Measurements from ENCODE around the gene H3-3A. TPM values are rescaled to one million over a fixed set of nuclear protein-coding genes. Genes with fewer than 3 reads are reported as not detected.

The H3-3A gene
- total RNA-seq, 4 donors from 2014 or later, result 128 to 557 (median 501) TPM

- in situ Hi-C loops (cut with MboI; ENCODE audit: low pct_ligation_motif_present in 1 of 4, low pct_unique_long_range_greater_than_20kb in 1 of 4, low sequenced_read_pairs in 3 of 4) (no loop called here), intact Hi-C loops (cut with DNase I; ENCODE audit: low total_unique reads) (no loop called here)
- H3K27ac ChIP-seq, result no peak overlapping the region
Observed at GRCh38 chr1:226021801-226022200, 40.7 kb upstream of the H3-3A start.

GRCh38 chr1:226023735-226024134 lies 38.8 kb upstream of the H3-3A start:
- no peak for DNase-seq
- Histone ChIP-seq H3K4me1 (peaks cover 0 to 26% (median 6%) of the 10 kb centered on the region in 4 donors), H3K4me3 (no peak overlapping the region), H3K36me3 (no peaks in the 10 kb centered on the region), H3K27ac (no peak overlapping the region), H3K27me3 (no peaks in the 10 kb centered on the region), H3K9me3 (no peaks in the 10 kb centered on the region)
- WGBS, 2 donors (ENCODE audit: low coverage in 1 of 2), result 91 to 92% methylated on average over 5 of the region's 5 CpGs
- in situ Hi-C loops (cut with MboI; ENCODE audit: low pct_ligation_motif_present in 1 of 4, low pct_unique_long_range_greater_than_20kb in 1 of 4, low sequenced_read_pairs in 3 of 4) (no loop called here), intact Hi-C loops (cut with DNase I; ENCODE audit: low total_unique reads) (no loop called here)
- TF ChIP-seq CTCF (IDR thresholded peaks at IDR 0.05) (no peak), EP300 (IDR thresholded peaks at IDR 0.05; ENCODE audit: low read depth) (no peak), POLR2A (IDR thresholded peaks at IDR 0.05) (no peak), POLR2AphosphoS5 (IDR thresholded peaks at IDR 0.05) (no peak)

More at GRCh38 chr1:226021801-226022200, 40.7 kb upstream of the H3-3A start:
- H3K4me1 ChIP-seq, result peaks cover 0 to 9% (median 0%) of the 10 kb centered on the region in 4 donors
- H3K9me3 ChIP-seq, result no peaks in the 10 kb centered on the region
- no peaks in the 10 kb centered on the region for H3K36me3 ChIP-seq
- WGBS, 2 donors (ENCODE audit: low coverage in 1 of 2), result 25 to 74% methylated on average over 1 to 2 of the region's 2 CpGs
- H3K4me3 ChIP-seq, result no peak overlapping the region
- DNase-seq, result no peak
- TF ChIP-seq POLR2A (IDR thresholded peaks at IDR 0.05) (no peak), CTCF (IDR thresholded peaks at IDR 0.05) (no peak), EP300 (IDR thresholded peaks at IDR 0.05; ENCODE audit: low read depth) (no peak), POLR2AphosphoS5 (IDR thresholded peaks at IDR 0.05) (no peak)
- H3K27me3 ChIP-seq, result no peaks in the 10 kb centered on the region

GRCh38 chr1:226026833-226027232 lies 35.7 kb upstream of the H3-3A start:
- H3K4me1 ChIP-seq, result peaks cover 0 to 33% (median 19%) of the 10 kb centered on the region in 4 donors
- 31 to 82% methylated on average over 2 of the region's 2 CpGs for WGBS, 2 donors (ENCODE audit: low coverage in 1 of 2)
- TF ChIP-seq POLR2A (IDR thresholded peaks at IDR 0.05) (no peak), EP300 (IDR thresholded peaks at IDR 0.05; ENCODE audit: low read depth) (no peak), CTCF (IDR thresholded peaks at IDR 0.05) (no peak), POLR2AphosphoS5 (IDR thresholded peaks at IDR 0.05) (no peak)
- H3K36me3 ChIP-seq, result no peaks in the 10 kb centered on the region
- H3K4me3 ChIP-seq, result no peak overlapping the region
- in situ Hi-C loops (cut with MboI; ENCODE audit: low pct_ligation_motif_present in 1 of 4, low pct_unique_long_range_greater_than_20kb in 1 of 4, low sequenced_read_pairs in 3 of 4) (no loop called here), intact Hi-C loops (cut with DNase I; ENCODE audit: low total_unique reads) (no loop called here)
- no peak for DNase-seq
- H3K27ac ChIP-seq, result peak overlapping the region in 2 of 4 donors; percentile 78 to 85
- H3K9me3 ChIP-seq, result no peaks in the 10 kb centered on the region
- H3K27me3 ChIP-seq, result no peaks in the 10 kb centered on the region

GRCh38 chr1:226027538-226028217 lies 34.8 kb upstream of the H3-3A start:
- H3K36me3 ChIP-seq, result no peaks in the 10 kb centered on the region

More at GRCh38 chr1:226027538-226028217, 34.8 kb upstream of the H3-3A start:
- H3K4me3 ChIP-seq, result no peak overlapping the region
- H3K27me3 ChIP-seq, result no peaks in the 10 kb centered on the region
- H3K4me1 ChIP-seq, result peaks cover 0 to 33% (median 19%) of the 10 kb centered on the region in 4 donors
- no peak for TF ChIP-seq POLR2AphosphoS5 (IDR thresholded peaks at IDR 0.05)
- no peak for TF ChIP-seq EP300 (IDR thresholded peaks at IDR 0.05; ENCODE audit: low read depth)
- no peak for TF ChIP-seq CTCF (IDR thresholded peaks at IDR 0.05)
- no peak for TF ChIP-seq POLR2A (IDR thresholded peaks at IDR 0.05)
- peak overlapping the region; percentile 77 to 85 (median 80) for H3K27ac ChIP-seq
- peak; percentile 27 for DNase-seq
- intact Hi-C loops (cut with DNase I; ENCODE audit: low total_unique reads), result no loop called here
- in situ Hi-C loops (cut with MboI; ENCODE audit: low pct_ligation_motif_present in 1 of 4, low pct_unique_long_range_greater_than_20kb in 1 of 4, low sequenced_read_pairs in 3 of 4), result no loop called here
- 71 to 73% methylated on average over 2 to 5 of the region's 5 CpGs for WGBS, 2 donors (ENCODE audit: low coverage in 1 of 2)
- no peaks in the 10 kb centered on the region for H3K9me3 ChIP-seq

Data from transverse colon (tissue), 4 donors.